HepG2 (cell line): Measurements from ENCODE around the gene RAD23A. TPM values are rescaled to one million over a fixed set of nuclear protein-coding genes. Genes with fewer than 3 reads are reported as not detected.

Experiments used
- ATF4 ChIP-seq, 2 experiments: fragments of 450-650 bp in 1 of 2; sonication (generic) in 1 of 2; formaldehyde crosslinking; IDR thresholded peaks; 2 replicates each; pipeline versions ENCODE4 v1.5.0 to v1.8.0; 2020 to 2022; ENCODE audit warnings: mild to moderate bottlenecking in 1 of 2, missing genetic modification reagents in 1 of 2
- EED ChIP-seq: sonication (generic); formaldehyde crosslinking; IDR thresholded peaks from 2 replicates; pipeline ENCODE4 v1.5.0; 2020; ENCODE audit warnings: mild to moderate bottlenecking, missing genetic modification reagents
- FOXK2 ChIP-seq: fragments of 450-650 bp; IDR thresholded peaks from 2 replicates; pipeline ENCODE4 v1.6.1; 2016
- KDM3A ChIP-seq: IDR thresholded peaks from 2 replicates; pipeline ENCODE4 v1.6.1; 2018; ENCODE audit warnings: low read depth, missing compliant biosample characterization
- KDM4B ChIP-seq: sonication (generic); formaldehyde crosslinking; IDR thresholded peaks from 2 replicates; pipeline ENCODE4 v1.4.0; 2020; ENCODE audit warnings: missing genetic modification reagents
- MIER2 ChIP-seq: IDR thresholded peaks from 2 replicates; pipeline ENCODE4 v1.6.1; 2016; ENCODE audit warnings: missing biosample characterization, missing genetic modification reagents
- NCOA1 ChIP-seq: sonication (generic); formaldehyde crosslinking; IDR thresholded peaks from 2 replicates; pipeline ENCODE4 v1.9.0; 2021; ENCODE audit warnings: missing genetic modification reagents
- SNRNP70 ChIP-seq: fragments of 200-400 bp; formaldehyde crosslinking; IDR thresholded peaks from 2 replicates; pipeline ENCODE4 v1.6.1; 2017; ENCODE audit warnings: mild to moderate bottlenecking, low read depth, low read length, moderate library complexity
- ZBTB8A ChIP-seq: sonication (generic); formaldehyde crosslinking; IDR thresholded peaks from 2 replicates; pipeline ENCODE4 v1.4.0; 2020; ENCODE audit warnings: mild to moderate bottlenecking, low read depth, missing genetic modification reagents, borderline replicate concordance
- ZMYM3 ChIP-seq: sonication (generic); formaldehyde crosslinking; IDR thresholded peaks from 2 replicates; pipeline ENCODE4 v1.5.1; 2020; ENCODE audit warnings: mild to moderate bottlenecking, missing genetic modification reagents
- ZNF543 ChIP-seq: sonication (generic); formaldehyde crosslinking; IDR thresholded peaks from 2 replicates; pipeline ENCODE4 v1.4.0; 2020; ENCODE audit warnings: mild to moderate bottlenecking, missing genetic modification reagents
- polyA plus RNA-seq, 8 experiments: library from polyadenylated mRNA; depleted of rRNA in 3 of 8; stranded (reverse) in 7 of 8; unstranded in 1 of 8; fragments of >200 nt; fragmentation: Illumina TruSeq in 4 of 8; extraction: Trizol in 4 of 8; gene quantifications; 2 replicates each; pipeline versions ENCODE4 v1.2.1 to v1.2.3, GENCODE V29; 2011 to 2016; ENCODE audit warnings: low read depth in 4 of 8, missing spikeins in 1 of 8, mixed read lengths in 1 of 8; ENCODE audit not compliant: insufficient read depth in 1 of 8
- total RNA-seq, 5 experiments: library from RNA; depleted of rRNA; stranded (reverse); fragments of >200 nt; fragmentation: Illumina TruSeq; extraction: Trizol; gene quantifications; 2 replicates each; pipeline ENCODE4 v1.2.3, GENCODE V29; 2016; ENCODE audit warnings: low read depth in 1 of 5
- TF ChIP-seq, protein P1 (sequence below): sonication (generic); formaldehyde crosslinking; IDR thresholded peaks from 2 replicates; pipeline ENCODE4 v1.4.0; 2020; ENCODE audit warnings: mild to moderate bottlenecking, missing genetic modification reagents
- TF ChIP-seq, protein P2 (sequence below): sonication (generic); formaldehyde crosslinking; IDR thresholded peaks from 2 replicates; pipeline ENCODE4 v1.4.0; 2020; ENCODE audit warnings: missing genetic modification reagents, mild to moderate bottlenecking, borderline replicate concordance
- TF ChIP-seq, protein P3 (sequence below): sonication (generic); formaldehyde crosslinking; IDR thresholded peaks from 2 replicates; pipeline ENCODE4 v1.5.1; 2020; ENCODE audit warnings: missing genetic modification reagents, mild to moderate bottlenecking, borderline replicate concordance

Gene RAD23A
- total and polyA plus RNA-seq, 2 of the 13 experiments (the other 11 are each of a cell fraction or from before 2014, with no cell fraction given): 42.5 to 54.2 TPM

DNA sequence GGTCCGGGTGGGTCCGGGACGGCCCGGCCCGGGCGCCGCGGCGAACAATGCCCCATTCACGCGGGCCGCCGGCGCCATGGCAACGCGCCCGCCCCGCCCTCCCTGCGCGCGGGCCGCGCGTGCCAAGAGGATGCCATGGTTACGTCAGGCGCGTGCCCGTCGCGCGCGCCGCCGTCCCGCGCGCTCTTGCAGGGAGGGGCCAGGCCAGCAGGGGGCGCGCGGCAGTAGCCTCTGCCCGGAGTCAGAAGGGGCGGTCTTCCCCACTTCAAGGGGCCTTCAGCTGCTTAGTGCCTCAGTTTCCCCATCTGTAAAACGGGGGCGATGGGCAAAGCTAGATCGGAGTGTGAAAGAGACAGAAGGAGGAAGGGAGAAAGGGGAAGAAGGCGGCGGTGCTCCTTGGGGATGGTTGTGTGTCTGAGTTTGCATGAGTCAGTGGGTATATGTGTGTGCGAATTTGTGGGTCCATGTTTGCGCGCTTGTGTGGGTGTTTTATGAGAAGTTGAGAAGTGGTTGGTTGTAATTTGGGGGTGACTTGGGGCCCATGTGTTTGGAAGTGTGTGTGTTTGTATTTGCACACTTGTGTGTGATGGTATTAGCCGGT is 38.0 kb downstream of the RAD23A start (continued):
- TF ChIP-seq KDM4B (CRISPR knock-in tag) (no peak), EED (no peak), FOXK2 (no peak), ZNF543 (CRISPR knock-in tag) (no peak), ZMYM3 (CRISPR knock-in tag) (peak; percentile 40; the same call in 1 of the 2 replicates), NCOA1 (CRISPR knock-in tag) (no peak), MIER2 (no peak), ATF4 (CRISPR knock-in tag; IDR thresholded peaks at IDR 0.05) (peak in 1 of 2 experiments; percentile 96; a peak in 2 of 4 replicates), SNRNP70 (no peak), ZBTB8A (no peak), KDM3A (CRISPR knock-in tag) (0 out of 2 replicates have a peak, but pooled peaks have one; percentile 34)
- TF ChIP-seq, protein P1, sequence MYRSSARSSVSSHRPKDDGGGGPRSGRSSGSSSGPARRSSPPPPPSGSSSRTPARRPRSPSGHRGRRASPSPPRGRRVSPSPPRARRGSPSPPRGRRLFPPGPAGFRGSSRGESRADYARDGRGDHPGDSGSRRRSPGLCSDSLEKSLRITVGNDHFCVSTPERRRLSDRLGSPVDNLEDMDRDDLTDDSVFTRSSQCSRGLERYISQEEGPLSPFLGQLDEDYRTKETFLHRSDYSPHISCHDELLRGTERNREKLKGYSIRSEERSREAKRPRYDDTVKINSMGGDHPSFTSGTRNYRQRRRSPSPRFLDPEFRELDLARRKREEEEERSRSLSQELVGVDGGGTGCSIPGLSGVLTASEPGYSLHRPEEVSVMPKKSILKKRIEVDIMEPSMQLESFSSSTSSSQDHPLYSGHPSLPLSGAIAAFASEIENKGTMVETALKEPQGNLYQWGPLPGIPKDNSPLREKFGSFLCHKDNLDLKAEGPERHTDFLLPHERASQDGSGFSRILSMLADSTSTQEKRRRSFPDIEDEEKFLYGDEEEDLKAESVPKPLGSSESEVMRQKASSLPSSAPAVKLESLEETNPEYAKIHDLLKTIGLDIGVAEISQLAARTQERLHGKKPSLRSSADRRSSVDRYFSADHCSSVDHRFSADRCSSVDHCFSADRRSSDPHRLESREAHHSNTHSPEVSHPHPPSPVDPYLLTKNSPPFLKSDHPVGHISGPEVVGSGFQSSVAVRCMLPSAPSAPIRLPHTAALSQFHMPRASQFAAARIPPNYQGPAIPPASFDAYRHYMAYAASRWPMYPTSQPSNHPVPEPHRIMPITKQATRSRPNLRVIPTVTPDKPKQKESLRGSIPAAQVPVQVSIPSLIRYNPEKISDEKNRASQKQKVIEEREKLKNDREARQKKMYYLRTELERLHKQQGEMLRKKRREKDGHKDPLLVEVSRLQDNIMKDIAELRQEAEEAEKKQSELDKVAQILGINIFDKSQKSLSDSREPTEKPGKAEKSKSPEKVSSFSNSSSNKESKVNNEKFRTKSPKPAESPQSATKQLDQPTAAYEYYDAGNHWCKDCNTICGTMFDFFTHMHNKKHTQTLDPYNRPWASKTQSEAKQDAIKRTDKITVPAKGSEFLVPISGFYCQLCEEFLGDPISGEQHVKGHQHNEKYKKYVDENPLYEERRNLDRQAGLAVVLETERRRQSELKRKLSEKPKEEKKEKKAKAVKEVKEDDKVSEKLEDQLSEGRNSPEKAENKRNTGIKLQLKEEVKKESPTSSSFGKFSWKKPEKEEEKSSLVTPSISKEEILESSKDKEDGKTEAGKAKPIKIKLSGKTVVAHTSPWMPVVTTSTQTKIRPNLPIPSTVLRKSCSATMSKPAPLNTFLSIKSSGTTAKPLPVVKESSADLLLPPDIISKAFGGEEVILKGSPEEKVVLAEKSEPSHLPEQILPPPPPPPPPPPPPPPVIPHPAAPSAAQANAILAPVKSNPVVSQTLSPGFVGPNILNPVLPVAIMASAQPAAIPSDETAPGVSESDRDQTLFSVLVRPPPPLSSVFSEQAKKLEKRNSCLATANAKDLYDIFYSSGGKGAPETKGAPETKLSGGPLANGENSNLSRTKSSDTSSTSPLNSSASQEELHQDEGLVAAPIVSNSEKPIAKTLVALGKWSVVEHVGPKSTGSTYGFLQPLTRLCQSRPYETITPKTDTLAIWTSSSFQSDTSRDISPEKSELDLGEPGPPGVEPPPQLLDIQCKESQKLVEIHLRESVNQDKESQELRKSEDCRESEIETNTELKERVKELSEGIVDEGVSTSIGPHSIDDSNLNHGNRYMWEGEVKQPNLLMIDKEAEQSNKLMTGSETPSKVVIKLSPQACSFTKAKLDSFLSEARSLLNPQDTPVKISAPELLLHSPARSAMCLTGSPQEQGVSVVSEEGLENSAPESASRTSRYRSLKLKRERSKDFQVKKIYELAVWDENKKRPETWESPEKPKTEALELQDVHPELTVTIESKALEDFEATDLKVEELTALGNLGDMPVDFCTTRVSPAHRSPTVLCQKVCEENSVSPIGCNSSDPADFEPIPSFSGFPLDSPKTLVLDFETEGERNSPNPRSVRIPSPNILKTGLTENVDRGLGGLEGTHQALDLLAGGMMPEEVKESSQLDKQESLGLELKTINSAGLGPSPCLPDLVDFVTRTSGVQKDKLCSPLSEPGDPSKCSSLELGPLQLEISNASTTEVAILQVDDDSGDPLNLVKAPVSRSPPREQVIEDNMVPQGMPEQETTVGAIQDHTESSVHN (CRISPR knock-in tag): no peak
- TF ChIP-seq, protein P2, sequence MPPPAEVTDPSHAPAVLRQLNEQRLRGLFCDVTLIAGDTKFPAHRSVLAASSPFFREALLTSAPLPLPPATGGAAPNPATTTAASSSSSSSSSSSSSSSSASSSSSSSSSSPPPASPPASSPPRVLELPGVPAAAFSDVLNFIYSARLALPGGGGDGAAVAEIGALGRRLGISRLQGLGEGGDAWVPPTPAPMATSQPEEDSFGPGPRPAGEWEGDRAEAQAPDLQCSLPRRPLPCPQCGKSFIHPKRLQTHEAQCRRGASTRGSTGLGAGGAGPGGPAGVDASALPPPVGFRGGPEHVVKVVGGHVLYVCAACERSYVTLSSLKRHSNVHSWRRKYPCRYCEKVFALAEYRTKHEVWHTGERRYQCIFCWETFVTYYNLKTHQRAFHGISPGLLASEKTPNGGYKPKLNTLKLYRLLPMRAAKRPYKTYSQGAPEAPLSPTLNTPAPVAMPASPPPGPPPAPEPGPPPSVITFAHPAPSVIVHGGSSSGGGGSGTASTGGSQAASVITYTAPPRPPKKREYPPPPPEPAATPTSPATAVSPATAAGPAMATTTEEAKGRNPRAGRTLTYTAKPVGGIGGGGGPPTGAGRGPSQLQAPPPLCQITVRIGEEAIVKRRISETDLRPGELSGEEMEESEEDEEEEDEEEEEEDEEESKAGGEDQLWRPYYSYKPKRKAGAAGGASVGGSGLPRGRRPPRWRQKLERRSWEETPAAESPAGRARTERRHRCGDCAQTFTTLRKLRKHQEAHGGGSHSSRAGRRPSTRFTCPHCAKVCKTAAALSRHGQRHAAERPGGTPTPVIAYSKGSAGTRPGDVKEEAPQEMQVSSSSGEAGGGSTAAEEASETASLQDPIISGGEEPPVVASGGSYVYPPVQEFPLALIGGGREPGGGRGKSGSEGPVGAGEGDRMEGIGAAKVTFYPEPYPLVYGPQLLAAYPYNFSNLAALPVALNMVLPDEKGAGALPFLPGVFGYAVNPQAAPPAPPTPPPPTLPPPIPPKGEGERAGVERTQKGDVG (CRISPR knock-in tag): no peak
- TF ChIP-seq, protein P3, sequence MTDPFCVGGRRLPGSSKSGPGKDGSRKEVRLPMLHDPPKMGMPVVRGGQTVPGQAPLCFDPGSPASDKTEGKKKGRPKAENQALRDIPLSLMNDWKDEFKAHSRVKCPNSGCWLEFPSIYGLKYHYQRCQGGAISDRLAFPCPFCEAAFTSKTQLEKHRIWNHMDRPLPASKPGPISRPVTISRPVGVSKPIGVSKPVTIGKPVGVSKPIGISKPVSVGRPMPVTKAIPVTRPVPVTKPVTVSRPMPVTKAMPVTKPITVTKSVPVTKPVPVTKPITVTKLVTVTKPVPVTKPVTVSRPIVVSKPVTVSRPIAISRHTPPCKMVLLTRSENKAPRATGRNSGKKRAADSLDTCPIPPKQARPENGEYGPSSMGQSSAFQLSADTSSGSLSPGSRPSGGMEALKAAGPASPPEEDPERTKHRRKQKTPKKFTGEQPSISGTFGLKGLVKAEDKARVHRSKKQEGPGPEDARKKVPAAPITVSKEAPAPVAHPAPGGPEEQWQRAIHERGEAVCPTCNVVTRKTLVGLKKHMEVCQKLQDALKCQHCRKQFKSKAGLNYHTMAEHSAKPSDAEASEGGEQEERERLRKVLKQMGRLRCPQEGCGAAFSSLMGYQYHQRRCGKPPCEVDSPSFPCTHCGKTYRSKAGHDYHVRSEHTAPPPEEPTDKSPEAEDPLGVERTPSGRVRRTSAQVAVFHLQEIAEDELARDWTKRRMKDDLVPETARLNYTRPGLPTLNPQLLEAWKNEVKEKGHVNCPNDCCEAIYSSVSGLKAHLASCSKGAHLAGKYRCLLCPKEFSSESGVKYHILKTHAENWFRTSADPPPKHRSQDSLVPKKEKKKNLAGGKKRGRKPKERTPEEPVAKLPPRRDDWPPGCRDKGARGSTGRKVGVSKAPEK (CRISPR knock-in tag): no peak
